Measurements from ENCODE around the gene SPDEF.

Gene SPDEF

DNA sequence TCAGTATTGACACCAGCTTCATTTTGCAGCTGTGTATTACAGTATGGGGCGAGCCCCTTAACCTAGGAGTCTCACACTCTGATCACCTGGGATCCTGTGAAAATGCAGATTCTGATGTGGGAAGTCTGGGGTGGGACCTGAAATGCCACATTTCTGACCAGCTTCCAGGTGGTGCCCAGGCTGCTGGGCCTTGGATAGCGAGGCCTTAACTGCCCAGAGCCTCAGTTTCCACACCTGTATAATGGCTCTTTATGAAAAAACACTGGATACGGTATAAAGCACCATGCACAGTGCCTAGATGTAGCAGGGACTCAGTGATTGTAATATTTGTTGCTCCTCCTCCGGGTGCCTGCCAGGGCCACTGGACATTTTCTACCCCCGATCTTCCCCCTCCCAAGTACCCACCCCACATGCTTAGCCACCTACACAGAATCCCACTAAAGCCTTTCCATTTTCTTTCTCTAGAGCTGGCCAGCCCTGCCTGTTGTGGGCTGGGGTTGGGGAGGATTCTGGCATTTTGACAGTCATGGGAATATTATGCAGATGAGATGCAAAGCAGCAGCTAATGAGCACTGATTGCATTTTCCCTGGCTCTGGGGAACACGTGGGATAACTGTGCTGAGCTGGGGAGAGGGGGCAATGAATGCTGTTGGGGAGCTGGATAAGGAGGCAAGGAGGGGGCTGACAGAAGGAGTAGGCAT is 44.8 kb downstream of the SPDEF start:
- in situ Hi-C loops (cut with MboI; ENCODE audit: low sequenced_read_pairs): no loop called here

GRCh38 chr6:34510299-34510698 is 45.8 kb downstream of the SPDEF start:
- peaks cover 7% of the 10 kb centered on the region; the same call in 1 of the 2 replicates for H3K4me1 ChIP-seq
- in situ Hi-C loops (cut with MboI; ENCODE audit: low sequenced_read_pairs): no loop called here
- H3K9me3 ChIP-seq: no peaks in the 10 kb centered on the region; the same call in 1 of the 2 replicates
- no peaks in the 10 kb centered on the region for H3K27me3 ChIP-seq (ENCODE audit: low read depth)
- no peak overlapping the region for H3K4me3 ChIP-seq
- no peaks in the 10 kb centered on the region for H3K36me3 ChIP-seq (replicated peaks)
- no peak for DNase-seq (ENCODE audit: low spot score in 2 of 2)

More for the DNA sequence above, 44.8 kb downstream of the SPDEF start:
- no peaks in the 10 kb centered on the region for H3K36me3 ChIP-seq (replicated peaks)
- no peak for DNase-seq (ENCODE audit: low spot score in 2 of 2)
- peaks cover 7% of the 10 kb centered on the region; the same call in 1 of the 2 replicates for H3K4me1 ChIP-seq
- no peak overlapping the region for H3K4me3 ChIP-seq
- H3K27me3 ChIP-seq (ENCODE audit: low read depth): no peaks in the 10 kb centered on the region
- H3K9me3 ChIP-seq: no peaks in the 10 kb centered on the region; the same call in 1 of the 2 replicates

GRCh38 chr6:34509782-34510181 is 46.3 kb downstream of the SPDEF start:
- in situ Hi-C loops (cut with MboI; ENCODE audit: low sequenced_read_pairs): no loop called here
- H3K9me3 ChIP-seq: no peaks in the 10 kb centered on the region; the same call in 1 of the 2 replicates
- no peaks in the 10 kb centered on the region for H3K27me3 ChIP-seq (ENCODE audit: low read depth)
- H3K36me3 ChIP-seq (replicated peaks): no peaks in the 10 kb centered on the region
- no peak for DNase-seq (ENCODE audit: low spot score in 2 of 2)
- peaks cover 7% of the 10 kb centered on the region; the same call in 1 of the 2 replicates for H3K4me1 ChIP-seq
- no peak overlapping the region for H3K4me3 ChIP-seq

- H3K4me3 ChIP-seq: no peak overlapping the region
- in situ Hi-C loops (cut with MboI; ENCODE audit: low sequenced_read_pairs): no loop called here
- no peaks in the 10 kb centered on the region for H3K27me3 ChIP-seq (ENCODE audit: low read depth)
- H3K9me3 ChIP-seq: no peaks in the 10 kb centered on the region; the same call in 1 of the 2 replicates
- no peaks in the 10 kb centered on the region for H3K36me3 ChIP-seq (replicated peaks)
- DNase-seq (ENCODE audit: low spot score in 2 of 2): no peak
- peaks cover under 1% of the 10 kb centered on the region; the same call in 1 of the 2 replicates for H3K4me1 ChIP-seq
These were observed 47.7 kb downstream of the SPDEF start for GRCh38 chr6:34508425-34508824.

DNA sequence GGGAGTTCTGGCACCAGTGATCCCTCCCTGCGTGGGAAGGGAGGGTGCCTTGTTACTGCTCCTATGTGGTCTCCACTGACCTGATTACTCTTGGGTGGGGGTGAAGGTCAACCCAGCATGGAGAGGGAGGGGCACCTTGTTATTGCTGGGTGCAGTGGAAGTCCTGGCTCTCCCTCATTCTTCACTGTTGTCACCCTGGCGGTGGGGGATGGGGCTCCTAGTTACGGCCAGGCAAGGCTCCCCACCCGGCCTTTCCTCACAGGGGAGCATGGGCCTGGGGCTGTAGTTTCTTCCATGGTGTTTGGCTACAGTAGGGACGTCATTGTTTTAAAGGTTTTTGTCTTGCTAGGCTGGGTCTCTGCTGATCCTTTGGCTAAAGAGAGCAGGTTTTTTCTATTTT is 49.4 kb downstream of the SPDEF start:
- no peaks in the 10 kb centered on the region for H3K36me3 ChIP-seq (replicated peaks)
- no peaks in the 10 kb centered on the region for H3K27me3 ChIP-seq (ENCODE audit: low read depth)
- in situ Hi-C loops (cut with MboI; ENCODE audit: low sequenced_read_pairs): no loop called here
- no peak overlapping the region for H3K4me3 ChIP-seq
- no peak for DNase-seq (ENCODE audit: low spot score in 2 of 2)
- no peaks in the 10 kb centered on the region for H3K4me1 ChIP-seq
- no peaks in the 10 kb centered on the region; the same call in 1 of the 2 replicates for H3K9me3 ChIP-seq

- in situ Hi-C loops (cut with MboI; ENCODE audit: low sequenced_read_pairs): no loop called here
- no peaks in the 10 kb centered on the region for H3K27me3 ChIP-seq (ENCODE audit: low read depth)
These were observed 58.7 kb downstream of the SPDEF start for GRCh38 chr6:34497411-34497810.

DNA sequence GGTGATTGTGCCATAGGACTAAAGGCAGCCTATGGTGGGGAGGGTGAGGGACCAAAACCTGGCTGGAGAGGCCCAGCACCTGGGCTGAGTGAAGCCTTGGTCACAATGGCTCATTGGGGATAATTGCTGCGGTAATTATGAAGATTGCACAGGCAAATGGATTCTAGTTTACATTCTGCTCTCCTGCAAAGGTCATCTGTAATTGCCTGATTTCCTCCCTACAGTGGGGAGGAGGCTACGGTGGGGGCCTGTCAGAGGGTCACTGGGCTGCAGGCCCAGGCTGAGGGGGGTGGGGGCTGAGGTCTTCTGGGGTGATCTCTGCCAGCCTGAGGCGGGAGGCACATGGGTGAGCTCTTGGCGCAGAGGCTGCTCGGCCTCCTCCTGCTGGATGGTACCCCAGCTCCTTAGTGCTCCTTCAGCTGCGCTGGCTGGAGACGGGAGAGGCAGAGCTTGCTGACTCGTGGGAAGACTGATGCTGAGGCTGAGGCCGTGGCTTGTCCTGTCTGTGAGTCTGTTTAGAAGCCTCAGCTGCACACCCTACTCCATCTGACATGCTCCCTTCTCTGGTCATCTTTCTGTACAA is 59.9 kb downstream of the SPDEF start:
- Histone ChIP-seq H3K4me3 (no peak overlapping the region), H3K27me3 (ENCODE audit: low read depth) (no peaks in the 10 kb centered on the region), H3K36me3 (replicated peaks) (no peaks in the 10 kb centered on the region), H3K4me1 (no peaks in the 10 kb centered on the region), H3K9me3 (peaks cover 2% of the 10 kb centered on the region; the same call in 1 of the 2 replicates)
- in situ Hi-C loops (cut with MboI; ENCODE audit: low sequenced_read_pairs): no loop called here
- no peak for DNase-seq (ENCODE audit: low spot score in 2 of 2)

More at GRCh38 chr6:34497411-34497810, 58.7 kb downstream of the SPDEF start:
- Histone ChIP-seq H3K36me3 (replicated peaks) (no peaks in the 10 kb centered on the region), H3K4me1 (no peaks in the 10 kb centered on the region), H3K9me3 (peaks cover 2% of the 10 kb centered on the region; the same call in 1 of the 2 replicates), H3K4me3 (no peak overlapping the region)
- no peak for DNase-seq (ENCODE audit: low spot score in 2 of 2)

- H3K9me3 ChIP-seq: no peaks in the 10 kb centered on the region; the same call in 1 of the 2 replicates
These were observed 61.2 kb downstream of the SPDEF start for GRCh38 chr6:34494973-34495372.

DNA sequence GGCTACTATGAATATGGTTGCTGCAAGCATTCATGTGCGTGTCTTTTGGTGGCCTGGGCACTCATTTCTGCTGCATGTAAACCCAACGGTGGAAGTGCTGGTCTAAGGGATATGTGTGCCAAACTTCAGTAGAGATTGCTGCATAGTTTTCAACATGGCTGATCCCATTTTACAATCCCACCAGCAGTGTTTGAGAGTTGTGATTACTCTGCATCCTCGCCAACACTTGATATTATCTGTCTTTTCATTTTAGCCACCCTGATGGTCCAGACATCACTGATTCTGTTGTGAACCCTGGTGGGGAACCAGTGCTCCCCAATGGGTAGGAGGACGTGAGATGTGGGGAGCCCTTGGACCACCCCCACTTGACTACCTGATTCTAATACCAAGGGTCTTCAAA is 62.8 kb downstream of the SPDEF start:
- Histone ChIP-seq H3K4me1 (no peaks in the 10 kb centered on the region), H3K4me3 (no peak overlapping the region), H3K36me3 (replicated peaks) (no peaks in the 10 kb centered on the region), H3K9me3 (no peaks in the 10 kb centered on the region), H3K27me3 (ENCODE audit: low read depth) (no peaks in the 10 kb centered on the region)
- in situ Hi-C loops (cut with MboI; ENCODE audit: low sequenced_read_pairs): no loop called here
- DNase-seq (ENCODE audit: low spot score in 2 of 2): no peak

More at GRCh38 chr6:34494973-34495372, 61.2 kb downstream of the SPDEF start:
- H3K36me3 ChIP-seq (replicated peaks): no peaks in the 10 kb centered on the region
- H3K4me3 ChIP-seq: no peak overlapping the region
- H3K4me1 ChIP-seq: no peaks in the 10 kb centered on the region
- H3K27me3 ChIP-seq (ENCODE audit: low read depth): no peaks in the 10 kb centered on the region
- in situ Hi-C loops (cut with MboI; ENCODE audit: low sequenced_read_pairs): no loop called here
- no peak for DNase-seq (ENCODE audit: low spot score in 2 of 2)

- no peaks in the 10 kb centered on the region for H3K36me3 ChIP-seq (replicated peaks)
- no peaks in the 10 kb centered on the region for H3K4me1 ChIP-seq
- H3K4me3 ChIP-seq: no peak overlapping the region
- no peaks in the 10 kb centered on the region for H3K27me3 ChIP-seq (ENCODE audit: low read depth)
- H3K9me3 ChIP-seq: no peaks in the 10 kb centered on the region
- DNase-seq (ENCODE audit: low spot score in 2 of 2): no peak
- in situ Hi-C loops (cut with MboI; ENCODE audit: low sequenced_read_pairs): no loop called here
These were observed 65.1 kb downstream of the SPDEF start for GRCh38 chr6:34491091-34491430.

- no peaks in the 10 kb centered on the region for H3K9me3 ChIP-seq
- H3K36me3 ChIP-seq (replicated peaks): no peaks in the 10 kb centered on the region
- DNase-seq (ENCODE audit: low spot score in 2 of 2): no peak
- H3K4me3 ChIP-seq: no peak overlapping the region
- in situ Hi-C loops (cut with MboI; ENCODE audit: low sequenced_read_pairs): no loop called here
- H3K4me1 ChIP-seq: no peaks in the 10 kb centered on the region
- H3K27me3 ChIP-seq (ENCODE audit: low read depth): no peaks in the 10 kb centered on the region
These were observed 65.6 kb downstream of the SPDEF start for GRCh38 chr6:34490390-34491090.

- no peaks in the 10 kb centered on the region for H3K9me3 ChIP-seq
- no peaks in the 10 kb centered on the region for H3K36me3 ChIP-seq (replicated peaks)
- no peak for DNase-seq (ENCODE audit: low spot score in 2 of 2)
- no peaks in the 10 kb centered on the region for H3K4me1 ChIP-seq
- in situ Hi-C loops (cut with MboI; ENCODE audit: low sequenced_read_pairs): no loop called here
- H3K27me3 ChIP-seq (ENCODE audit: low read depth): no peaks in the 10 kb centered on the region
- no peak overlapping the region for H3K4me3 ChIP-seq
These were observed 66.8 kb downstream of the SPDEF start for GRCh38 chr6:34489207-34489805.
